T-cell (primary cell): ENCODE data around the gene SPINK9. TPM values are rescaled to one million over a fixed set of nuclear protein-coding genes. Genes with fewer than 3 reads are reported as not detected.
A peak's percentile ranks its signal among the peaks of the same experiment; 100 is the strongest.

Experiments
- ATAC-seq, 4 experiments: fragments of 200-7000 bp in 3 of 4; fragments of 150-1000 bp in 1 of 4; cut with Tn5 transposase; replicated peaks in 1 of 4; 1 replicate in 3 of 4; 2 replicates in 1 of 4; pipeline ENCODE4 v1.10.0; 2021; ENCODE audit warnings: moderate library complexity in 3 of 4, mild to moderate bottlenecking in 2 of 4, moderate number of reproducible peaks in 1 of 4
- CTCF ChIA-PET, 2 donors: fragments of 300-600 bp; sonication (Branson Sonifier 250); formaldehyde crosslinking; loops; one replicate each; lab custom pipeline; 2022; ENCODE audit warnings: antibody characterized with exemption in 2 of 2; lab: Charles Lee
- POLR2A ChIA-PET, 2 donors: fragments of 300-600 bp; sonication (Branson Sonifier 250); formaldehyde crosslinking; loops; one replicate each; lab custom pipeline; 2022; ENCODE audit warnings: antibody characterized with exemption in 2 of 2; lab: Charles Lee
- DNase-seq, 35 experiments: peaks; one replicate each; pipeline versions ENCODE4 v3.0.0 to v3.0.0-alpha.2; 2013 to 2023
- H3K27ac ChIP-seq: one replicate; pipeline ENCODE4 v1.5.1; 2013; ENCODE audit warnings: low read length
- H3K27me3 ChIP-seq, 2 experiments: replicated peaks in 1 of 2; 1 replicate in 1 of 2; 2 replicates in 1 of 2; pipeline versions ENCODE4 v1.6.1 to v1.7.0; 2013; ENCODE audit warnings: low read length in 1 of 2, mixed read lengths in 1 of 2; ENCODE audit not compliant: control insufficient read depth in 2 of 2, insufficient read depth in 2 of 2; ENCODE audit errors: extremely low read depth in 1 of 2
- H3K36me3 ChIP-seq, 2 donors: 1 replicate in 1 of 2; 2 replicates in 1 of 2; pipeline versions ENCODE4 v1.6.1 to v1.7.0; 2013; ENCODE audit warnings: low read length in 1 of 2; ENCODE audit not compliant: control insufficient read depth in 2 of 2, insufficient read depth in 1 of 2; ENCODE audit errors: extremely low read depth in 1 of 2
- H3K4me1 ChIP-seq, 2 experiments: 1 replicate in 1 of 2; 2 replicates in 1 of 2; pipeline versions ENCODE4 v1.6.1 to v1.7.0; 2013; ENCODE audit warnings: low read length in 2 of 2, mixed read lengths in 1 of 2; ENCODE audit not compliant: insufficient read depth in 2 of 2, control insufficient read depth in 1 of 2; ENCODE audit errors: extremely low read depth in 1 of 2
- H3K4me3 ChIP-seq, 2 donors: 1 replicate in 1 of 2; 2 replicates in 1 of 2; pipeline versions ENCODE4 v1.5.1 to v1.7.0; 2013; ENCODE audit warnings: mild to moderate bottlenecking in 2 of 2, low read length in 1 of 2, moderate library complexity in 1 of 2; ENCODE audit not compliant: control insufficient read depth in 1 of 2; ENCODE audit errors: extremely low read depth in 1 of 2
- H3K9me3 ChIP-seq: 2 replicates; pipeline ENCODE4 v1.7.0; 2013
- H3K27ac Mint-ChIP-seq, 2 donors: one replicate each; pipeline ENCODE4 v1.8.0; 2020 to 2021; ENCODE audit warnings: mild to moderate bottlenecking in 2 of 2, mixed read lengths in 2 of 2
- H3K27me3 Mint-ChIP-seq, 2 donors: one replicate each; pipeline ENCODE4 v1.8.0; 2021 to 2022; ENCODE audit warnings: mixed read lengths in 2 of 2
- H3K36me3 Mint-ChIP-seq: one replicate; pipeline ENCODE4 v1.8.0; 2021; ENCODE audit warnings: mixed read lengths
- H3K4me1 Mint-ChIP-seq, 3 donors: one replicate each; pipeline ENCODE4 v1.8.0; 2020 to 2022; ENCODE audit warnings: mixed read lengths in 3 of 3, mild to moderate bottlenecking in 1 of 3
- H3K4me3 Mint-ChIP-seq, 3 donors: one replicate each; pipeline ENCODE4 v1.8.0; 2020 to 2022; ENCODE audit warnings: mild to moderate bottlenecking in 3 of 3, mixed read lengths in 3 of 3, moderate library complexity in 3 of 3
- H3K9me3 Mint-ChIP-seq, 3 donors: one replicate each; pipeline ENCODE4 v1.8.0; 2020 to 2022; ENCODE audit warnings: mixed read lengths in 3 of 3
- WGBS: methylation state at CpG from one replicate; pipeline ENCODE4 v1.1.5; 2013; ENCODE audit warnings: missing lambda C conversion rate; ENCODE audit not compliant: insufficient coverage; 5-methylcytosine and 5-hydroxymethylcytosine counted together
- total RNA-seq, 35 experiments: library from RNA in 6 of 35; stranded (reverse) in 6 of 35; fragments of 120-200 nt in 1 of 35; gene quantifications; one replicate each; pipeline versions ENCODE4 v1.2.1 to v1.2.4 and lab custom pipeline; 2013 to 2026

The SPINK9 gene
- total RNA-seq, 5 donors from 2014 or later (not counting 1 experiment from before 2014, with no cell fraction given), result not detected

GRCh38 chr5:148384380-148384737, 49.0 kb downstream of the SPINK9 start:
- Mint-ChIP-seq H3K36me3 (peaks cover 20% of the 10 kb centered on the region), H3K4me1 (peaks cover 63 to 76% (median 71%) of the 10 kb centered on the region in 3 donors), H3K27me3 (no peaks in the 10 kb centered on the region), H3K27ac (peak overlapping the region; percentile 95 to 100), H3K4me3 (peak overlapping the region; percentile 75 to 96 (median 91)), H3K9me3 (no peaks in the 10 kb centered on the region)
- Histone ChIP-seq H3K4me1 (peaks cover 15 to 41% of the 10 kb centered on the region in 2 experiments), H3K27ac (peak overlapping the region; percentile 94), H3K4me3 (peak overlapping the region; percentile 70 to 83), H3K9me3 (no peaks in the 10 kb centered on the region), H3K27me3 (no peaks in the 10 kb centered on the region), H3K36me3 (peaks cover 0 to 3% of the 10 kb centered on the region in 2 donors)
- CTCF ChIA-PET, result no interaction called here
- peak in 3 of 4 experiments; percentile 7 to 15 (median 12) for ATAC-seq
- 0% methylated on average over 1 of the region's 6 CpGs for WGBS
- peak in 3 of 35 experiments; percentile 0 to 50 (median 12) for DNase-seq
- POLR2A ChIA-PET, result interaction anchor here in 1 of 2 donors (0.7 kb wide), 1 partner anchor 14 kb away, joined by 3 read pairs; no protein-coding TSS in a partner anchor

GRCh38 chr5:148385094-148385493, 49.7 kb downstream of the SPINK9 start:
- Histone ChIP-seq H3K4me1 (peaks cover 15 to 35% of the 10 kb centered on the region in 2 experiments), H3K9me3 (no peaks in the 10 kb centered on the region), H3K4me3 (no peak overlapping the region), H3K36me3 (peaks cover 0 to 3% of the 10 kb centered on the region in 2 donors), H3K27me3 (no peaks in the 10 kb centered on the region), H3K27ac (no peak overlapping the region)
- WGBS, result no CpG with 5 or more reads among the region's 1 CpG
- Mint-ChIP-seq H3K27me3 (no peaks in the 10 kb centered on the region), H3K36me3 (peaks cover 20% of the 10 kb centered on the region), H3K4me3 (peak overlapping the region; percentile 75 to 96 (median 91)), H3K9me3 (no peaks in the 10 kb centered on the region), H3K4me1 (peaks cover 56 to 72% (median 66%) of the 10 kb centered on the region in 3 donors), H3K27ac (peak overlapping the region; percentile 95 to 100)
- CTCF ChIA-PET, result interaction anchor here in 1 of 2 donors (0.8 kb wide), 1 partner anchor 353 kb away, joined by 3 read pairs; no protein-coding TSS in a partner anchor
- ATAC-seq (no peak), DNase-seq (no peak)
- POLR2A ChIA-PET, result no interaction called here

- Histone ChIP-seq H3K36me3 (peaks cover 0 to 7% of the 10 kb centered on the region in 2 donors), H3K4me3 (no peak overlapping the region), H3K27ac (no peak overlapping the region), H3K4me1 (peaks cover 15 to 35% of the 10 kb centered on the region in 2 experiments), H3K27me3 (no peaks in the 10 kb centered on the region), H3K9me3 (no peaks in the 10 kb centered on the region)
- Mint-ChIP-seq H3K9me3 (no peaks in the 10 kb centered on the region), H3K27me3 (no peaks in the 10 kb centered on the region), H3K27ac (peak overlapping the region in 1 of 2 donors; percentile 24), H3K4me3 (peak overlapping the region; percentile 13 to 96 (median 75)), H3K4me1 (peaks cover 64 to 80% (median 73%) of the 10 kb centered on the region in 3 donors), H3K36me3 (peaks cover 17% of the 10 kb centered on the region)
- CTCF ChIA-PET, result interaction anchor here in 1 of 2 donors (0.8 kb wide), 1 partner anchor 352 kb away, joined by 3 read pairs; no protein-coding TSS in a partner anchor
- POLR2A ChIA-PET, result no interaction called here
- no peak for ATAC-seq
- WGBS, result 100% methylated on average over 1 of the region's 1 CpG
- no peak for DNase-seq
Measured at GRCh38 chr5:148386041-148386440, 50.7 kb downstream of the SPINK9 start.

GRCh38 chr5:148387325-148387724, 52.0 kb downstream of the SPINK9 start:
- H3K27ac Mint-ChIP-seq, result peak overlapping the region; percentile 17 to 69
- ChIA-PET CTCF (interaction anchor here in 1 of 2 donors (0.6 kb wide), 1 partner anchor 959 kb away, joined by 3 read pairs; no protein-coding TSS in a partner anchor), POLR2A (interaction anchor here in 1 of 2 donors (1.2 kb wide), 1 partner anchor 10 kb away, joined by 3 read pairs; no protein-coding TSS in a partner anchor)
- ATAC-seq, result no peak
- no peaks in the 10 kb centered on the region for H3K9me3 ChIP-seq
- H3K27ac ChIP-seq, result no peak overlapping the region
- peaks cover 76 to 92% (median 84%) of the 10 kb centered on the region in 3 donors for H3K4me1 Mint-ChIP-seq
- no CpG with 5 or more reads among the region's 3 CpGs for WGBS
- no peaks in the 10 kb centered on the region for H3K27me3 ChIP-seq
- H3K4me1 ChIP-seq, result peaks cover 15 to 38% of the 10 kb centered on the region in 2 experiments
- DNase-seq, result no peak
- H3K4me3 ChIP-seq, result no peak overlapping the region
- H3K36me3 ChIP-seq, result peaks cover 0 to 9% of the 10 kb centered on the region in 2 donors
- H3K36me3 Mint-ChIP-seq, result peaks cover 20% of the 10 kb centered on the region
- H3K4me3 Mint-ChIP-seq, result peak overlapping the region in 2 of 3 donors; percentile 13 to 38
- no peaks in the 10 kb centered on the region for H3K27me3 Mint-ChIP-seq
- no peaks in the 10 kb centered on the region for H3K9me3 Mint-ChIP-seq

- H3K4me3 ChIP-seq, result no peak overlapping the region
- WGBS, result no CpG with 5 or more reads among the region's 1 CpG
- DNase-seq, result no peak
- ChIA-PET CTCF (interaction anchor here in 1 of 2 donors (0.6 to 0.7 kb wide), 2 partner anchors 27 to 36 kb away, joined by 3 read pairs; no protein-coding TSS in a partner anchor), POLR2A (interaction anchor here (1.1 to 1.2 kb wide), 2 partner anchors 9 to 18 kb away, joined by 3 read pairs; no protein-coding TSS in a partner anchor)
- H3K27me3 ChIP-seq, result no peaks in the 10 kb centered on the region
- peaks cover 15 to 34% of the 10 kb centered on the region in 2 experiments for H3K4me1 ChIP-seq
- Mint-ChIP-seq H3K4me3 (no peak overlapping the region), H3K27ac (no peak overlapping the region), H3K4me1 (peaks cover 80 to 93% (median 86%) of the 10 kb centered on the region in 3 donors), H3K27me3 (no peaks in the 10 kb centered on the region), H3K9me3 (no peaks in the 10 kb centered on the region), H3K36me3 (peaks cover 23% of the 10 kb centered on the region)
- no peak overlapping the region for H3K27ac ChIP-seq
- ATAC-seq, result no peak
- no peaks in the 10 kb centered on the region for H3K9me3 ChIP-seq
- peaks cover 0 to 17% of the 10 kb centered on the region in 2 donors for H3K36me3 ChIP-seq
Measured at GRCh38 chr5:148388696-148389095, 53.3 kb downstream of the SPINK9 start.
